Lower lobe of right lung (tissue), 2 donors: ENCODE results near the gene GOLGB1. TPM values are rescaled to one million over a fixed set of nuclear protein-coding genes. Genes with fewer than 3 reads are reported as not detected.

ENCODE experiments used
- ATAC-seq, 2 donors: fragments of 200-7000 bp; cut with Tn5 transposase; one replicate each; pipeline ENCODE4 v1.9.1; 2020 to 2022; ENCODE audit warnings: mild to moderate bottlenecking in 2 of 2, moderate library complexity in 2 of 2
- DNase-seq: peaks from one replicate; pipeline ENCODE4 v3.0.0-alpha.2; 2020
- H3K27ac ChIP-seq: fragments of 200-600 bp; one replicate; pipeline ENCODE4 v1.8.0; 2022
- H3K27me3 ChIP-seq: fragments of 200-600 bp; one replicate; pipeline ENCODE4 v1.8.0; 2022; ENCODE audit warnings: low read depth
- H3K36me3 ChIP-seq: fragments of 200-600 bp; one replicate; pipeline ENCODE4 v1.8.0; 2022; ENCODE audit warnings: mild to moderate bottlenecking
- H3K4me1 ChIP-seq: fragments of 200-600 bp; one replicate; pipeline ENCODE4 v1.8.0; 2022
- H3K4me3 ChIP-seq: fragments of 200-600 bp; one replicate; pipeline ENCODE4 v1.8.0; 2022; ENCODE audit warnings: mild to moderate bottlenecking
- H3K9me3 ChIP-seq: fragments of 200-600 bp; one replicate; pipeline ENCODE4 v1.8.0; 2022
- CTCF ChIP-seq: fragments of 200-600 bp; IDR thresholded peaks from one replicate; pipeline ENCODE4 v1.8.0; 2022; ENCODE audit warnings: antibody characterized with exemption, mild to moderate bottlenecking
- intact Hi-C: fragments of 100-400 bp; cut with DNase I; formaldehyde crosslinking; loops from one replicate; pipeline ENCODE4 v1.11.0; 2022
- total RNA-seq: library from RNA; stranded (reverse); fragmentation: NEBNext Ultra II Directional; extraction: Animal tissue kit (Norgen Biotek cat#: 25700); gene quantifications from one replicate; pipeline ENCODE4 v1.2.1, GENCODE V29; 2021
- donor health status: DM: no; HTN: yes; CAD: no; lungs with severe emphysema.

Gene GOLGB1
- total RNA-seq, 1 donor from 2014 or later = 55.4 TPM

DNA sequence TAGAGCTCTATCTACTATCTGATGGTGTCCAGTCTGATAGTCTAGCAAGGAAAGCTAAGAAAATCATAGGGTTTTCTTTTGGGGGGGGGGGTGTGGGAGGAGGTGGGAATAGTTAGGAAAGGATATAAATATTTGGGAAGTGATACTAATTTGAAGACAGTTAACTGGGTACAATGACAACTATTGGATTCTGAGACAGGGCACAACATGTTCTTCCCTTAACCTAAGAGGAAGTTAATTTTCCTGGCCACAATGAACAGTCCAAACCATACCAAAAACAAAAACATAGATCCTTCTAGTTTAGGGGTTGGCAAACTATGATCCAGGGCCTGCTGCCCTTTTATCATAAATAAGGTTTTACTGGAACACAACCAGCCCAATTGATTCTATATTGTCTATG is 78.9 kb downstream of the GOLGB1 start:
- Histone ChIP-seq H3K27me3 (no peaks in the 10 kb centered on the region), H3K4me1 (peaks cover 6% of the 10 kb centered on the region), H3K27ac (no peak overlapping the region), H3K36me3 (peaks cover 96% of the 10 kb centered on the region), H3K9me3 (no peaks in the 10 kb centered on the region), H3K4me3 (no peak overlapping the region)
- intact Hi-C loops = no loop called here
- DNase-seq = no peak
- TF ChIP-seq CTCF = no peak
- ATAC-seq = peak; percentile 62 to 65

DNA sequence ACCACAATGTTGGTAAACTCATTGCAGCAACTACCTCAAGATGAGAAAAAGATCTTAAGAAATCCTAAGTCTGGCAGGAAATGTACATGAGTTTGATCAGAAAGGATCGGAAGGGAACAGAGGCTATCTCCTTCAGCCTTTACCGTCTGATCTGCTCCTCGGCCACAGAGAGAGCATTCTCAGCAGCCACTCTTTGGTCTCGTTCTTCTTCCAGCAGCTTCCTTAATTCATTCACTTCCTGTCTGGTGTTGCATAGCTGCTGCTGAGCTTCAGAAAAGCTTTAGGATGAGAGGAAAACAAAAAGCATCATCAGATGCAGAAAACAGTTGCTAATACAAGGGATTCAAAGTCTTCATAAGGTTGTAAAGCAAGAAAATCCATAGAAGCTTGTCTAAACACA is 82.2 kb downstream of the GOLGB1 start:
- H3K27ac ChIP-seq = peak overlapping the region; percentile 8
- intact Hi-C loops = no loop called here
- no peak overlapping the region for H3K4me3 ChIP-seq
- DNase-seq (no peak), ATAC-seq (peak; percentile 26 to 30)
- TF ChIP-seq CTCF = no peak
- H3K36me3 ChIP-seq = peaks cover 97% of the 10 kb centered on the region
- no peaks in the 10 kb centered on the region for H3K27me3 ChIP-seq
- peaks cover 6% of the 10 kb centered on the region for H3K4me1 ChIP-seq
- H3K9me3 ChIP-seq = no peaks in the 10 kb centered on the region

- no peak for TF ChIP-seq CTCF
- H3K4me3 ChIP-seq = no peak overlapping the region
- peaks cover 81% of the 10 kb centered on the region for H3K36me3 ChIP-seq
- peaks cover 13% of the 10 kb centered on the region for H3K4me1 ChIP-seq
- intact Hi-C loops = no loop called here
- no peak overlapping the region for H3K27ac ChIP-seq
- DNase-seq (no peak), ATAC-seq (no peak)
- no peaks in the 10 kb centered on the region for H3K9me3 ChIP-seq
- no peaks in the 10 kb centered on the region for H3K27me3 ChIP-seq
These were observed 84.1 kb downstream of the GOLGB1 start for GRCh38 chr3:121665488-121665887.

- H3K27ac ChIP-seq = no peak overlapping the region
- no peaks in the 10 kb centered on the region for H3K27me3 ChIP-seq
- H3K9me3 ChIP-seq = no peaks in the 10 kb centered on the region
- DNase-seq = no peak
- peaks cover 26% of the 10 kb centered on the region for H3K4me1 ChIP-seq
- H3K36me3 ChIP-seq = peaks cover 59% of the 10 kb centered on the region
- TF ChIP-seq CTCF = no peak
- ATAC-seq = no peak
- intact Hi-C loops = no loop called here
- no peak overlapping the region for H3K4me3 ChIP-seq
These were observed 86.2 kb downstream of the GOLGB1 start for GRCh38 chr3:121663171-121663847.

- H3K27ac ChIP-seq = no peak overlapping the region
- intact Hi-C loops = no loop called here
- no peak overlapping the region for H3K4me3 ChIP-seq
- no peak for TF ChIP-seq CTCF
- H3K4me1 ChIP-seq = peaks cover 28% of the 10 kb centered on the region
- no peaks in the 10 kb centered on the region for H3K9me3 ChIP-seq
- no peaks in the 10 kb centered on the region for H3K27me3 ChIP-seq
- peaks cover 56% of the 10 kb centered on the region for H3K36me3 ChIP-seq
- ATAC-seq (no peak), DNase-seq (no peak)
These were observed 86.8 kb downstream of the GOLGB1 start for GRCh38 chr3:121662742-121663141.
